ENCODE measurements around the gene RBM43. TPM values are rescaled to one million over a fixed set of nuclear protein-coding genes. Genes with fewer than 3 reads are reported as not detected.

RBM43 gene
- 2.5 and 2.6 TPM in 2 replicates for total RNA-seq

DNA sequence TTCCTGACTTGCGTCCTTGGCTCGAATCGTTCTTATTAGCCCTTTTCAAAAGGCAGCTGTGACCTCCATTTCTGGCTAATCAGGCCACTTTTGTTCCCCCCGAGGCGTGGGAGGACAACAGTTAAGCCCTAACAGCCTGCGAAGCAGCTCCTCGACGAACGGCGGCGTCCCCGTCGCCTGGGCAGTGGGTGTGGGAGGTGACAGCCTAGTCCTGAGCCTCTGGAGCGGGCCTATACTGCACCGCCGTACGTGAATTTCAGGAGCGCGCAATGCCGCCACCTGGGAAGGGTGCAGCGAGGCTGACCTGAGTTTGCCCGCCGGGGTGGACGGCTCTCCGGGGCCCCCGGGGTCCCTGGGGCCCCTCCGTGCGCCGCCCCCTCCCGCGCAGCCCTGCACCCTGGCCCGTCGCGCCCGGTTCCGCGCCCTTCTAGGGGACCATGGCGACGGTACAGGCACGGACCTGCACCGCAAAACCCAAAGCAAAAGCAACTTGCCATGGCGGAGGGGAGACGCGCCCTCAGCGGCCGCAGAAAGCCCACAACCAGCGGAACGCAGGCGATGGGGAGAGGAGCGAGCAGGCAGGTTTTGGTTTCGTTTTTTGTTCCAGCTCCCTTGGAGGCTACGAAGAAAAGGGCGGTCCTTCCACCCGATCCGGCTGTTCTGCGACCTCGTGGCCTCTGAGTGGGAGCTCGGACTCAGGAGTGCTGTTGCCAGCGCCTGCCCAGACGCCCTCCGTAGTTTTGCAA lies at the start of gene RBM43:
Gene RBM43, minus strand, starts transcription at position 633 of the 746 bp plus-strand sequence. Its CDS starts 136 bp downstream, at position 497.

Other genes with a start within 250 kb of the RBM43 start
- gene NMI, start 27.8 kb upstream of the RBM43 start, total RNA-seq, result 7.5 and 15.0 TPM in 2 replicates
- gene TNFAIP6, start 95.7 kb upstream of the RBM43 start, total RNA-seq, result 30.7 and 49.1 TPM in 2 replicates
- gene RIF1, start 148.0 kb upstream of the RBM43 start, total RNA-seq, result 15.3 and 17.7 TPM in 2 replicates